Inflammatory macrophage (primary cell): Measurements from ENCODE around the gene SFN.
"Not testable (repeated sequence)": the region's sequence is repeated elsewhere in the genome, so short reads cannot be mapped to it uniquely, and the experiment has no call there.

Experiments used
- DNase-seq, 2 donors: peaks; one replicate each; pipeline ENCODE4 v3.0.0-alpha.2; 2020 to 2022
- total RNA-seq, 18 experiments: gene quantifications; one replicate each; lab custom pipeline; 2026; ENCODE audit warnings: mixed read lengths in 6 of 18, inconsistent platforms in 2 of 18; lab: John Stamatoyannopoulos, UW

SFN gene
- total RNA-seq, result 0 to 0.59 (median 0.03) reads per million in 18 experiments

DNA sequence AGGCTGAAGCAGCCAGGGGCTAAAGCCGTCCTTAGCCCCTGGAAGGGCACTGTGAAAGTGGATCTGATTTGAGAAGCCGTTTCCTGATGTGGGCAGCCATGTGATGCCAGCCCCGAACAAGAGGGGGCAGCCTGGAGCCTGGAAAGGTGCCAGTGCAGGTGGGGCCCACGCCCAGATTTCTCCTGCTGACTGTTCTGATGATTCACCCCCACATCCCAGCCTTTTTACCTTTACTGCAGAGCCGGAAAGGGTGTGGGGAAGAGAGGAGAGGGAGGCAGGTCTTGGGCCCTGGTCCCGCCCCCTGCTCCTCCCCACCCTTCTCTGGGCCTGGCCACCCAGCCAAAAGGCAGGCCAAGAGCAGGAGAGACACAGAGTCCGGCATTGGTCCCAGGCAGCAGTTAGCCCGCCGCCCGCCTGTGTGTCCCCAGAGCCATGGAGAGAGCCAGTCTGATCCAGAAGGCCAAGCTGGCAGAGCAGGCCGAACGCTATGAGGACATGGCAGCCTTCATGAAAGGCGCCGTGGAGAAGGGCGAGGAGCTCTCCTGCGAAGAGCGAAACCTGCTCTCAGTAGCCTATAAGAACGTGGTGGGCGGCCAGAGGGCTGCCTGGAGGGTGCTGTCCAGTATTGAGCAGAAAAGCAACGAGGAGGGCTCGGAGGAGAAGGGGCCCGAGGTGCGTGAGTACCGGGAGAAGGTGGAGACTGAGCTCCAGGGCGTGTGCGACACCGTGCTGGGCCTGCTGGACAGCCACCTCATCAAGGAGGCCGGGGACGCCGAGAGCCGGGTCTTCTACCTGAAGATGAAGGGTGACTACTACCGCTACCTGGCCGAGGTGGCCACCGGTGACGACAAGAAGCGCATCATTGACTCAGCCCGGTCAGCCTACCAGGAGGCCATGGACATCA, at the start of gene SFN:
TSS of gene SFN (plus strand) at position 369 of the 904 bp plus-strand sequence. CDS start at position 433, 64 bp downstream.
- no peak for DNase-seq

DNA sequence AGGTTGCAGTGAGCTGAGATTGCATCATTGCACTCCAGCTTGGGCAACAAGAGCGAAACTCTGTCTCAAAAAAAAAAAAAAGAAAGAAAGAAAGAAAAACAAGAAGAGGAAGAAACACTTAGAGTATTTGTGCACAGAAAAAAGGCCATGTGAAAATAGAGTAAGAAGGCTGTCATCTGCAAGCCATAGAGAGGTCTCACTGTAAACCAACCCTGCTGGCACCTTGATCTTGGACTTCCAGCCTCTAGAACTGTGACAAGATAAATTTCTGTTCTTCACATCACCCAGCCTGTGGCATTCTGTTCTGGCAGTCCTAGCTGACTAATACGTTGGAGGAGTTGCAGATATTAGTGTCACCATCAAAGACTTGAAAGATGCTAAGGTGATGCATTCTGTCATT, 48.6 kb upstream of the SFN start:
- no peak for DNase-seq

DNA sequence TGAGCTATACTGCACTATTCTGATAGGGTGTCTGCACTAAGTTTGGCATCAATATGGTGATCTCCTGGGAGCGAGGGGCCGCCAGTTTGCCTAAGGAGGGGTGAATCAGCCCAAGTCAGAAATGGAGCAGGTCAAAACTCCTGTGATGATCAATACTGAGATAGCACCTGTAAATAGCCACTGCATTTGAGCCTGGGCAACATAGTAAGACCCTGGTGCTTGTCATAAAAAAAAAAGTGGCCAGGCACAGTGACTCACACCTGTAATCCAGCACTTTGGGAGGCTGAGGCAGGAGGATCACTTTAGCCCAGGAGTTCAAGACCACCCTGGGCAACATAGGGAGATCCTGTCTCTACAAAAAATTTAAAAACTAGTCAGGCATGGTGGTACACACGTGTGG, 48.1 kb upstream of the SFN start:
- no peak for DNase-seq

DNA sequence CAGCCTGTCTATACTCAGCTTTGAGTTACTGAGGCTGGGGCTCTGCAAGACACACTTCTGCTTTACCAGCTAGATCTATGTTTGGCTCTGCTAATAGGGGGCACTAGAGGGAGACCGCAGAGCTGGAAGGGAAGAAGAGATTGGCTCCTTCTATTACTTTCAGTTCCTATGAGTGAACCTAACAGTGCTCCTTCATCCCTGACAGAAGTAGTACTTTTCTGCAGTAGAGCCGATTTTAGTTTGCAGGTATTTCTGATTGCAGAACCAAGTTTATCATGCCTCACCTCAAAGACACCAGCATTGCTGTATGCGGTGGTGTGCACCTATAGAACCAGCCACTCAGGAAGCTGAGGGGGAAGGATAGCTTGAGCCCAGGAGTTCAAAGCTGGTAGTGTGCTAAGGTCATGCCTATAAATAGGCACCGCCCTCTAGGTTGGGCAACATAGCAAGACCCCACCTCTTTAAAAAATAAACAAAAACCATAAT, 42.1 kb upstream of the SFN start:
- DNase-seq, result peak; percentile 78 to 82

DNA sequence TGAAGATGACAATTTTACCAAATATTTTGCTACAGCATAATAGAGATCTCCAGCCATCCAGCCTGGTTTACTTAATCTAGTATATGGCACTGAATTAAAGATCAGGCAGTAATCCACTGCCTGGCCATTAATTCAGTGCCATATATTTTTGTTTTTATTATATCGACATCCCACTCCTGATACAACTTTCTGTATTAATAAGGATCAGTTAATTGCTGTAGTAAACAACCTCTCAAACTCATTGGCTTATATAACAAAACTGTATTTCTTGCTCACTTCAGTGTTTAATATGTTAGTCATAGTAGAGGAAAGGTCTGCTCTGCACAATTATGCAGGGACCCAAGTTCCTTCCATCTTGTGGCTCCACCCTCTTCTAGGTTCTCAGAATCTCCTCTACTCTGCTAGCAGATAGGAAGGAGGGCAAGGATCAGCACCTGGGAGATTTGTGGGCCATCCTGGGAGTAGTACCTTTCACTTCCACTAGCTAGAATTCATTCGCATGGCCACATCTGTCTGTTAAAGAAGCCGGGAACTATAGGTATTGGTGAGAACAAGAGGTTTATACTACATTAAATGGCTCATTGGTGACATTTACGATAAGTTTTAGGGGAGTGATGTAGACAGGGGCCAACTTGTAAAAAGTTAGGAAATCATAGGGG, 40.1 kb upstream of the SFN start:
- DNase-seq, result no peak

DNA sequence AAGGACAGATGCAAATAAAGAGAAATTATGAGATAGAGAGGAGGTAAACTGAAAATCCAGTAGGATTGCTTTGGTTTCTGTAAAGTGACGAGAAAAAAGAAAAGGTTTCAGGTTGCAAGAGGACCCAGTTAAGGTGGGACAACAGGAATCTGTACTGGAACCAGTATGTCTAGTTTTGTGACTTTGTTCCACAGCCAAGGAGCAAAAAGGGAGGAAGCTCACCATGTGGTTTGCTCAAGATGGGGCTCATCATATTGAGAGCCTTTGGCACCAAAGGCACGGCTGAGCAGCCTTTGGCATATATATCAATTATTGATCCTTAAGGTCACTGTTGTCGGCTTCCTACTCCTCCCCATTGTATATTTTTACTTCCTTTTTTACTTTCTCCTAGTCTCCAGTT, 38.2 kb upstream of the SFN start:
- DNase-seq, result no peak

DNA sequence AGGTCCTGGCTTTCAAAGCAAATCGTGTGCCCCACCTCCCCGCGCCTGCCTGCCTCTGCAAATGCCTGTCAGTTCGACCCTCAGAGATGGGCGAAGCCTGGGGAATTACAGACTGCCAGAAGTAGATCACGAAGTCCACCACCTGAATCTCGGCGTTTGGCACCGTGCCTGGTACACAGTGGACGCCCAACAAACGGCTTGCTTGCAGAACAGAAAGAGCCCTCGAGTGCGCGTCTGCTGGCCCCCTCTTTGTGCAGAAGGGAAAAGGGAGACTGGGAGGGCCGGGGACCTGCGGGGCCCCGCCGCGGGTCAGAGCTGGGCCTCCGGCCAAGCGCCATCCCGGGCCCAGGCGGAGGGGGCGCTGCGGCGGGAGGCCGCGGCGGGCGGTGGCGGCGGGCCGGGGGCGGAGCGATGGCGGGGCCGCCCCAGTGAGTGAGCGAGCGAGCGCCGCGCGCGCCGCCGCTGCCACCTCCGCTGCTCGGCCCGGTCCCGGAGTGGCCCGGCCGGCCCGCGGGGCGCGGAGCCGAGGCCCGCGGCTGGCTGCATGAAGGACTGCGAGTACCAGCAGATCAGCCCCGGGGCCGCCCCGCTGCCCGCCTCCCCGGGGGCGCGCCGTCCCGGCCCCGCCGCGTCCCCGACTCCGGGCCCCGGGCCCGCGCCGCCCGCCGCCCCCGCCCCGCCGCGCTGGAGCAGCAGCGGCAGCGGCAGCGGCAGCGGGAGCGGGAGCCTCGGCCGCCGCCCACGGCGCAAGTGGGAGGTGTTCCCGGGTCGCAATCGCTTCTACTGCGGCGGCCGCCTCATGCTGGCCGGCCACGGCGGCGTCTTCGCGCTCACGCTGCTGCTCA, 36.5 kb upstream of the SFN start, which contains the start of gene ZDHHC18:
TSS of gene ZDHHC18 (plus strand) at position 428 of the 845 bp plus-strand sequence. CDS start at position 545, 117 bp downstream.
- DNase-seq, result peak; percentile 57 to 76

DNA sequence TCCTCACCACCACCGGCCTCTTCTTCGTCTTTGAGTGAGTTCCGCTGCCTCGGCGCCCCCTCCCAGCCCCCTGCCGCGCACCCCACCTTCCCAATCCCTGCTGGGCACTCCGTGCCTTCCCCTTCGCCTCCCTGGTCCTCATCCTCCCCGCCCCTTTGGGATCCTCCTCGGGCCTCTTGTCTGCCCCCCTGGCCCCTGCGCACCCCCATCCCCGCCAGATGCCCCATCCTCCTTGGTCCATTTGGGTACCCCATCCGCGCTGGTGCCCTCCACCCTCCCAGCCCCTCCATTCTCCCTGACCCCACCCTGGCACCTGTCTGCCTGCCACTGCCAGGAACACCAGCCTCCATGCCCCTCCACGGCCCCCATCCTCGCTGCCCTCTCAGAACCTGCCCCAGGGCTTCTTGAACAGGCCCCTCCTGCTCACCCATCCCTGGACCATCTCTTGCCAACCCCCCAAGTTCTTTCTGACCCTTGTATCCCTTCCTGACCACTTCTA, 35.8 kb upstream of the SFN start:
- no peak for DNase-seq

DNA sequence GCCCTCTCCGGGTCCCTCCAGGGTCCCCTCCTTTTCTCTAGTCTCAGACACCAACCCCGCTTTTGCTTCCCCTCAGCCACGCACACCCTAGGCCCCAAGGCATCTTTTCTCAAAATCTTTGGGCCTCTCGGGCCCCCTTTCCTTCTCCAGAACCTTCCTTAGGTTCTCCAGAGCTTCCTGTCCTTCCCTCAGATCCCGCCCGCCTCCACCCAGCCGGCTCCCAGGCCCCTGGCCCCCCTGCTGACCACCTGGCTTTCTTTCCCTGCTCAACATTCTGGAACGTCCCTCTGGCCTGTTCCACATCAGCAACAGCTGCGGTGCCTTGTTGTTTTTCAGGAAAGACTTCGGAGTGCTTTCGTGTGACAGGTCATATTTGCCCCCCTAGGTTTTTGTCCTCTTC, 35.3 kb upstream of the SFN start:
- no peak for DNase-seq

DNA sequence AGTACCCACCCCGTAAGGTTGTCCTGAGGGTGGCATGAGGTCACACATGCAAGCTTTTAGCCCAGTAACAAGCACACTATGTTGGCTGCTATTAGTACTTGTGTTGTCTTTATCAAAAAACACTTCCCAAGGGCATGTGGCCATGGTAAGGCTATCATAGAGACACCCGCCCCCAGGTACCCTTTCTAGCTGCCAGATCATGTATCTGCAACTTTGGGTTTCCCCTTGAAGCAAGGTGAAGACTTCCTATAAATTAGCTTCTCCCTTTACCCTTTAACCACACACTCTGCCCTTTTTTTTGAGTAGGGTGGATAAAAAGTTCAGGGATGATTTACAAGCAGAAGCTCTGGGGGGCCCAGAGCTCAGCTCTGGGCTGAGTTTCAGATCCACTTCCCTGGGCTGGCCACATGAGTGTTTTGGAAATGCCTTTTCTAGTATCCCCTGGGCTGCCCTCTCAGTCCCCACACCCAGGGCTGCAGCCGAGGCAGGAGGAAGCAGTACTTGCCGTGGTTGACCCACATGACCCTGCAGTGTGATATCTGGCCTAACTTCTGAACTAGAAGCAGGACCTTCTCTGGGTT, 34.4 kb upstream of the SFN start:
- DNase-seq, result peak; percentile 84 to 91

DNA sequence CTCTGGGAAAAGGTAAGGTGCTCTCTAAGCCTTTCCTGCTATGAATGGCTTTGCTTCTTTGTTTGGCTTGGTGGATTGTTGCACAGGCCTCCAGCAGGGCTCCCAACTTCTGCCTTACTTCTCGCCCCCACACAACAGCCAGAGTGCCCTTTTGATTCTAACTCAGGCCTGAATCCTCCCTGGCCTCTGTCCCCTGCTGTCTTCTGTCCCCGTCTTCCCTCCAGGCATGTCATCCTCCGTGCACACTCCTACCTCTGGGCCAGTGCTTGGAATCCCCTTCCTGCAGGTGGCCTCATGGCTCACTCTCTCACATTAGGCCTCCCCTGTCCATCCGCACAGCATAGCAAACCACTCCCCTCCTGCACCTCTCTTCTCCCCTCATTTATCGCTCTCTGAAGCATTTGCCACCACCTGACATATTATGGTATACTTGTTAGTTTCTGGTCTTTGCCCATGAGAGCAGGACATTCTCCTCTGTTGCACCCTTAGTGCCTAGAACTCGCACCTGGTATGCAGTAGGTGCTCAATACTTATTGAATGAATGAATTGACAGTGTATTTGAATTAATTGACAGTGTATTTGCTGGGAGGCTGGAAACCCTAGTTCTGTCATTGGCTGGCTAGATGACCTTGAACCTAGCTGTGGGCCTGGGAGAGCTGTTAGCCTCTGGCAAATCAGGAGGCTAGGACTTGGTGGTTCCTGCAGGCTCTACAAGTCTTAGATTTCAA, 33.6 kb upstream of the SFN start:
- peak; percentile 7 to 49 for DNase-seq

DNA sequence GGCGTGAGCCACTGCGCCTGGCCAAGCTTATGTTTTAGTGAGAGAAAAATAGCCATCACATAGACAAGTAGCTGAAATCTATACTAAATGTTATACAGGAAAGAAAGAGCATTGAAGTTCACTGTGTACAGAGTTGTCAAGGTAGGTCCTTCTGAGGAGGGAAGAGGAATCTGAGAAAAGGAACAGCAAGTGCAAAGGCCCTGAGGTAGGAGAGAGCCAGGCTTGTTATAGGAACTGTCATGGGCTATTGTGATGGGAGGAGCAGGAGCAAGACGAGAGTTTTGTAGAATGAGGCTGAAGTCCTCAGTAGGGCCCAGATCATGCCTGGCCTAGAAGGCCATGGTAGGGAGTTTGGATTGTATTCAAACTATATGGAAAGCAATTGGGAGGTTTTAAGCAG, 31.9 kb upstream of the SFN start:
- DNase-seq, result no peak

DNA sequence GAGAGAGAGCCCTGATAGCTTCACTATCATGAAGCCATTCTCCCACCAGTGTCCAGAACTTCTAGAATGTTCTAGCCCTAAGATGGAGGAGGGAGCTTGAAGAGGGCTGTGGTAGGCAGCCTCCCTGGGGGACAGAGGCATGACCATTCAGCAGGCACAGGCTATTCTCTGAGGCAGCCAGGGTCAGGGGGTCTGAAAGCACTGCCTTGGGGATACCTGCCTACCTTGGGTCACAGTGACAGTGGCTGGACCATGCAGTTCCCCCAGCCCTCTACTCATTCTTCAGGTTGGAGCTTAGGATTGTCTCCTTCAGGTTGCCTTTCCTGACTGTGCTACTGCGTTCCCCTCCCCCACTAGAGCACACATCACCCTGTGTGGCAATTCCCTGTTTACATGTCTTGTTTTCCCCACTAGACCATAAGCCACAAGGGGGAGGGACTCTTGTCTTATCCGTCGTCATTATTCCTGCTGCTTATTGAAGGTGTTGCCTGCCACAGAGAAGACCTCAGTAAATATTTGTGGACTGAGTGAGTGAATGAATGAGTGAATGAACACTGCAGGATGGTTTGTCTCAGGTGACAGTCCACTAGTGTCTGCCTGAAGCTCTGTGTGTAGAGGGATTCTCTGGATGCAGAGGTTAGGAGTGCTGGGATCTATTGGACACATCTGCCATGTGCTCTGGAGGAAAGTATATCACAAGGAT, 31.3 kb upstream of the SFN start:
- DNase-seq, result peak; percentile 7 to 55

DNA sequence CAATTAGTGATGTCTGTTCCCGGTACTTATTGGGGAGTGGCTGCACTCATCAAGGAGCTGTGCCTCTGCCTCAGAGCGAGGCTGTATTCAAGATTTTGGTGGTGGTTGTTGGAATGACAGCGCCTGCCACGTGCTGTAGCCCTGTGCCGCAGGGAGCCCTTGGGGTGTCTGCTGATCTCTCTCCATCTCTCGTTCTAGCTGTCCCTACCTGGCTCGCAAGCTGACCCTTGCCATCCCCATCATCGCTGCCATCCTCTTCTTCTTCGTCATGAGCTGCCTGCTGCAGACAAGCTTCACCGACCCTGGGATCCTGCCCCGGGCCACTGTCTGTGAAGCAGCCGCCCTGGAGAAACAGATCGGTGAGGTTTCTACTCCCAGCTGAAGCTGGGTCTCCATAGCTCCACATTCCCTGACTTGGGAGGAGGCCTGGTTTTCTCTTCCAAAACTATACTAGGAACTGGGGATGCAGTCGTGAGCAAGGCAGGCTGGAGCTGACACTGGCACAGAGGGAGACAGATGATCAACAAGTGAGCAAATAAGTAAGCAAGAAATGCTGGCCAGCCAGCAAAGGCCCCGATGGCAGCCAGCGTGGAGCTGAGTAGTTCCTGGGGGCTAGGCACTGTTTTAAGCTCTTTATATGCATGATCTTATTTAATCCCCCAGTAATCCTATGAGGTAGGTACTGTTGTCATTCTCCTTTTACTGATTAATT, 30.5 kb upstream of the SFN start:
- no peak for DNase-seq

DNA sequence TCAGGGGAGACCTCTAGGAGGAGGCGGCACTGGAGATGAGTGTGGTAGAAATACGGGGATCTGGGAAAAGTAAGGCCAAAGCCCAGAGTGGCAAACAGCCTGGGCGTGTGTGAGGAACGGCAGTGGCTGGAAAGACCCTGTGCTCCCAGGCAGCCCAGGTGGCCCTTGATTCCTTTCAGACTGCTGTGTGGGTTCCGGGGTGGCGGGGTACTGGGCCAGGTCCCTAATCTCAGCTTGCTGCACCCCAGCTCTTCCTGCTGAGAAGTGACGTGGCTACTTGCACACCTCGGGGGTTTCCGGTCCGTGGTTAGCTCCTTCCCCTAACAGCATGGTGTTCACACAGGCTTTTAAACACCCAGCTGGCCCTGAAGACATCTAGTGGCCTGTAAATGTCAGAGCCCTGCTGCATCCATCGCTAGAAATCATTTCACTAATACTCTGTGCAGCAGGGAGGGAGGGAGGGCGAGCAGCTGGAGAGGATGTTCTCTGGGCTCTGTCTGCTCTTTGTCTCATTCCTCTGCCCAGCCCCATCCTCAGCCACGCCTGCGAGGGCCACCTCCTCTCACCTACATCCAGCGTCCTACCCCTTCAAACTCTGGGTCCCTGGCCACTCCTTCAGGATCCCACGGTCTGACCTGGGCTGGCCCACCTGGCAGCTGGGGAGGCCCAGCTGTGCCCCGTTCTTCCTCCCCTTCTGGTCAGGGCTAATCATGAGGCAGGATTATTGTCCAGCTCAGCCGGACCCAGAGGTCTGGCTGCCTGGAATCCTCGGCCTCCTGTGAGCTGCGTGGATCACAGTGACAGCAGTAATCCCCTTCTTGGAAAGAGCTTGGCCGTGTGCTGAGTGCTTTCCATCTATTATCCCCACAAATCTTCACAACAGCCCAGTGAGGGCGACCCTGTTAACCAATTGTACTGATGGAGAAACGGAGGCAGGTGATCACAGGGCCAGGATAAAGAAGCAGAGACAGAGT, 29.2 kb upstream of the SFN start:
- DNase-seq, result peak; percentile 34 to 60

DNA sequence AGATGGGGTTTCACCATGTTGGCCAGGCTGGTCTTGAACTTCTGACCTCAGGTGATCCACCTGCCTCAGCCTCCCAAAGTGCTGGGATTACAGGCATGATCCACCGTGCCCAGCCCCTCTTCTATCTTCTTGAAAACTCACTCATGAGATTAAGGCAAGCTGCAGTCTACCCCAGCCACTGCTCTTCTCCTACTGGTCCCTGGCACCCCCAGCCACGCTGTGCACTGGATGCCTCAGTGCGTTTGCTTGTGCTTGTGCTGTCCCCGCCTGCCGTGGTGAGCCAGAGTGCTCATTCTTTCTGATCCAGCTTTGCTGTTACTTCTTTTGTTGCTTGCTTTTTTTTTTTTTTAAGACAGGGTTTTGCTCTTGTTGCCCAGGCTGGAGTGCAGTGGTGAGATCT, 25.3 kb upstream of the SFN start:
- not testable (repeated sequence) for DNase-seq

DNA sequence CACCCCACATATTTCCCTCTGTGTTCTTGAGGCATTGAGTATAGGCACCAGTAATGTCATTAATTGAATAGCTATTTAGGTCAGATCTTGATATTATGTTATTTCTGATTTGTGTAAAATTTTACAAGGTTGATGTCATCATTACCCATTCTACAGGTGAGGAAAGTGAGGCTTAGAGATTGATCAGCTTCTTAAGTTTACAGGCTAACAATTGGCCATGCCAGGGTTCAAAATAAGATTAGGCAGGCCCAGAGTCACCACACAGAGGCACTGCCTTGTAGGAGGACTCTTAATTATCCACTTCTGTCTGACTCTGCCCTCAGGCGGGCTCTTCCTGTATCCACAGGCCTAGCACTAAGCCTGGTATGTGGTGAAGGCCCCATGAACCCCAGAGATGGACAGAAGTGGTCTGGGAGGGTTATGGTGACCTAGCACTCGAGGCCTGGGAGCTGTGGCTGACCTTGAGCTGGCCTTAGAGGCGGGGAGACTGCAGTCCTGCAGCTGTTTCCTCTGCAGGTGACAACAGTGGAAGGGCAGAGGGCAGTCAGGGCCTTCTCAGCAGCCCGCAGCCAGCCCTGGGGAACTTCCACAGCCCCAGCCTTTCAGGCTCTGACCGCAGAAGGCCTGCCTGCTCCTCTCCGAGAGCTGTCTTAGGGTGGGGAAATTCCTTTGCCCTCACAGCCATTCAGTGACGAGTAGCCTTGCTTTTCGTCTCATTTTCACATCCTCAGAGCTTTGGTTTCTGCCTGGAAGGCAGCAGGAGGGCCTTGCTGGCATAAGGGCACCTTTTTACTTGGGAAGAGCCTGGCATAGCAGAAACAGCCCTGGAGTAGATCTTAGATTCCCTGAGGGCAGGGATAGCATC, 24.2 kb upstream of the SFN start:
- DNase-seq, result no peak

DNA sequence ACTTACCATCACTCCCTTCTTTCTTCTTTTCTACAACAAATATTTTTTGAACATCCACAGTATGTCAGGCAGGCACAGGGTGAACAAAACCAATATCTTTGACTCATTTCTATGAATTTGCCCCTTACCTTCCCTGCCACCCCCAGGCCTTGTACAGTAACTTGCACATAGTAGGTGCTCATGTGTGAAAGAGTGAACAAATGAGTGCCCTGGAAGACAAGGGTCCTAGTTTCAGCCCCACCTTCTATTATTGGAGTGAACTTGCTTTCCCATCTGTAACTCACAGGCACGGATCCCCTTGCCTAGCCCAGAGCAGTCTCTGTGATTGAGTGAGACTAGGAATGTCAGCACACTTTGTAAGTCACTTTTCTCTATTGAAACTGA, 23.6 kb upstream of the SFN start:
- no peak for DNase-seq
